PC-9 (cell line): ENCODE data around the gene LETM1. TPM values are rescaled to one million over a fixed set of nuclear protein-coding genes. Genes with fewer than 3 reads are reported as not detected.

Experiments used
- BruUV-seq: library from RNA; stranded (reverse); fragments of 400-500 nt; replicated peaks from 2 replicates; lab custom pipeline; 2021; lab: Mats Ljungman, UMichigan
- CTCF ChIA-PET: fragments of 300-600 bp; sonication (Branson Sonifier 250); formaldehyde crosslinking; loops from one replicate; lab custom pipeline; 2022; ENCODE audit warnings: antibody characterized with exemption; lab: Charles Lee
- POLR2A ChIA-PET: fragments of 300-600 bp; sonication (Branson Sonifier 250); formaldehyde crosslinking; loops from one replicate; lab custom pipeline; 2022; ENCODE audit warnings: antibody characterized with exemption; ENCODE audit not compliant: unreplicated experiment; lab: Charles Lee
- DNase-seq, 2 experiments: peaks; one replicate each; pipeline versions ENCODE4 v3.0.0 to v3.0.0-alpha.2; 2015 to 2022; ENCODE audit warnings: mixed read lengths in 1 of 2
- H2AFZ ChIP-seq: fragments of 200-600 bp; sonication (generic); 2 replicates; pipeline ENCODE4 v1.8.1; 2017; ENCODE audit warnings: antibody characterized with exemption
- H3F3A ChIP-seq: fragments of 200-600 bp; sonication (generic); 2 replicates; pipeline ENCODE4 v1.8.1; 2017; ENCODE audit warnings: antibody characterized with exemption, mild to moderate bottlenecking, low read depth; ENCODE audit not compliant: insufficient read depth
- H3K27ac ChIP-seq: fragments of 200-600 bp; sonication (generic); 2 replicates; pipeline ENCODE4 v1.6.1; 2016; ENCODE audit warnings: mixed run types
- H3K27me3 ChIP-seq: fragments of 200-600 bp; sonication (generic); 2 replicates; pipeline ENCODE4 v1.6.1; 2016; ENCODE audit warnings: low read depth, mixed run types; ENCODE audit not compliant: insufficient read depth
- H3K36me3 ChIP-seq: fragments of 200-600 bp; sonication (generic); 2 replicates; pipeline ENCODE4 v1.6.1; 2016; ENCODE audit warnings: low read depth, mixed run types
- H3K4me1 ChIP-seq: fragments of 200-600 bp; sonication (generic); replicated peaks from 2 replicates; pipeline ENCODE4 v1.6.1; 2016; ENCODE audit warnings: mixed run types; ENCODE audit not compliant: insufficient read depth
- H3K4me2 ChIP-seq: fragments of 200-600 bp; sonication (generic); 2 replicates; pipeline ENCODE4 v1.6.1; 2017; ENCODE audit warnings: mixed run types
- H3K4me3 ChIP-seq: fragments of 200-600 bp; sonication (generic); 2 replicates; pipeline ENCODE4 v1.6.1; 2016; ENCODE audit warnings: mixed run types
- H3K79me2 ChIP-seq: fragments of 200-600 bp; sonication (generic); 2 replicates; pipeline ENCODE4 v1.6.1; 2017; ENCODE audit warnings: low read depth, mixed run types
- H3K9me2 ChIP-seq: fragments of 200-600 bp; sonication (generic); 2 replicates; pipeline ENCODE4 v1.8.1; 2017; ENCODE audit warnings: mild to moderate bottlenecking; ENCODE audit not compliant: insufficient read depth
- H3K9me3 ChIP-seq: fragments of 200-600 bp; sonication (generic); 2 replicates; pipeline ENCODE4 v1.8.1; 2016; ENCODE audit warnings: low read depth; ENCODE audit not compliant: insufficient read depth
- H4K20me1 ChIP-seq: fragments of 200-600 bp; sonication (generic); 2 replicates; pipeline ENCODE4 v1.8.1; 2017; ENCODE audit not compliant: insufficient read depth
- CTCF ChIP-seq: fragments of 200-600 bp; sonication (generic); conservative IDR thresholded peaks from 2 replicates; pipeline ENCODE4 v1.6.1; 2017; ENCODE audit warnings: mixed run types, antibody characterized with exemption, mild to moderate bottlenecking, moderate library complexity
- EZH2 ChIP-seq: fragments of 200-600 bp; sonication (generic); IDR thresholded peaks from 2 replicates; pipeline ENCODE4 v1.8.0; 2017; ENCODE audit warnings: antibody characterized with exemption, low read depth
- intact Hi-C: fragments of 100-400 bp; cut with micrococcal nuclease; formaldehyde crosslinking; loops from one replicate; pipeline ENCODE4 v1.10.0; 2022; ENCODE audit not compliant: unreplicated experiment
- total RNA-seq: library from RNA; stranded (reverse); gene quantifications from 2 replicates; pipeline ENCODE4 v1.2.3, GENCODE V29; 2021

The LETM1 gene
- total RNA-seq, 1 experiment from 2014 or later: 44.5 TPM

GRCh38 chr4:1809754-1810502 lies 46.0 kb downstream of the LETM1 start:
- H3F3A ChIP-seq: peaks cover 4% of the 10 kb centered on the region; the same call in 1 of the 2 replicates
- DNase-seq: peak; percentile 57 to 84
- H2AFZ ChIP-seq: no peak overlapping the region
- H3K9me3 ChIP-seq: no peaks in the 10 kb centered on the region
- BruUV-seq: no TSS peak
- H3K9me2 ChIP-seq: no peaks in the 10 kb centered on the region
- H3K4me1 ChIP-seq: no peaks in the 10 kb centered on the region
- H3K36me3 ChIP-seq: no peaks in the 10 kb centered on the region
- ChIA-PET POLR2A (interaction anchor here (0.6 kb wide), 1 partner anchor 1071 kb away, joined by 4 read pairs; no protein-coding TSS in a partner anchor), CTCF (no interaction called here)
- intact Hi-C loops: loop anchor here (1.0 to 5.0 kb wide), 5 partner anchors 58 to 377 kb away; no protein-coding TSS in a partner anchor
- H4K20me1 ChIP-seq: peaks cover 13% of the 10 kb centered on the region
- no peak for TF ChIP-seq EZH2
- TF ChIP-seq CTCF: peak; percentile 96
- no peaks in the 10 kb centered on the region for H3K79me2 ChIP-seq
- no peak overlapping the region for H3K4me3 ChIP-seq
- H3K4me2 ChIP-seq: no peak overlapping the region
- H3K27ac ChIP-seq: no peak overlapping the region
- H3K27me3 ChIP-seq: no peaks in the 10 kb centered on the region

GRCh38 chr4:1808851-1809753 lies 46.9 kb downstream of the LETM1 start:
- no peak overlapping the region for H3K4me3 ChIP-seq
- DNase-seq: no peak
- H3K79me2 ChIP-seq: no peaks in the 10 kb centered on the region
- no peaks in the 10 kb centered on the region for H3K9me3 ChIP-seq
- no peaks in the 10 kb centered on the region for H3K9me2 ChIP-seq
- H3K4me1 ChIP-seq: no peaks in the 10 kb centered on the region
- no peaks in the 10 kb centered on the region for H3K27me3 ChIP-seq
- H3K27ac ChIP-seq: no peak overlapping the region
- ChIA-PET POLR2A (no interaction called here), CTCF (no interaction called here)
- TF ChIP-seq CTCF (no peak), EZH2 (no peak)
- intact Hi-C loops: no loop called here
- peaks cover 4% of the 10 kb centered on the region; the same call in 1 of the 2 replicates for H3F3A ChIP-seq
- H3K36me3 ChIP-seq: no peaks in the 10 kb centered on the region
- no TSS peak for BruUV-seq
- no peak overlapping the region for H3K4me2 ChIP-seq
- H4K20me1 ChIP-seq: peaks cover 13% of the 10 kb centered on the region
- H2AFZ ChIP-seq: no peak overlapping the region

- Histone ChIP-seq H3K27me3 (no peaks in the 10 kb centered on the region), H3F3A (peaks cover 4% of the 10 kb centered on the region; the same call in 1 of the 2 replicates), H4K20me1 (peaks cover 13% of the 10 kb centered on the region), H3K79me2 (no peaks in the 10 kb centered on the region), H2AFZ (no peak overlapping the region), H3K9me3 (no peaks in the 10 kb centered on the region), H3K4me3 (no peak overlapping the region), H3K4me2 (no peak overlapping the region), H3K9me2 (no peaks in the 10 kb centered on the region), H3K4me1 (no peaks in the 10 kb centered on the region), H3K36me3 (no peaks in the 10 kb centered on the region), H3K27ac (no peak overlapping the region)
- BruUV-seq: no TSS peak
- intact Hi-C loops: no loop called here
- POLR2A ChIA-PET: no interaction called here
- CTCF ChIA-PET: no interaction called here
- TF ChIP-seq EZH2 (no peak), CTCF (no peak)
- no peak for DNase-seq
These were observed 47.6 kb downstream of the LETM1 start for GRCh38 chr4:1808396-1808795.
